NCI-H187 (cell line): ENCODE data around the gene KRTAP4-11.
"Not testable (repeated sequence)": the region's sequence is repeated elsewhere in the genome, so short reads cannot be mapped to it uniquely, and the experiment has no call there.

ENCODE experiments used
- DNase-seq, 2 experiments: peaks; one replicate each; lab custom pipeline; 2025; lab: John Stamatoyannopoulos, UW

Gene KRTAP4-11

DNA sequence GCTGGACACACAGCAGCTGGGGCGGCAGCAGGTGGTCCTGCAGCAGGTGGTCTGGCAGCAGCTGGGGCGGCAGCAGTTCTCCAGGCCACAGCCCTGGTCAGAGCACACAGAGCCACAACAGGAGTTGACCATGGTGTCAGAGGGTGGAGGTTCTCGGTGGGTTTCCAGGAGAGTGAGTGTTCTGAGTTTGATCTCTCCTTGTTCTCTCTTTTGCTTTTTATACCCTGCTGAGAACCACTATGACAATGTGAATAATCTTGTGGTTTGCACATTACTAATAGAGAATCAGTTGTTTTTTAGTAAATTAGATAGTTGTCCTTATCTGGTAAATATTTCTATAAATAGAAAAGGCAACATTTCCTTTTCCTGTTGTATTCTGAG lies 5.8 kb upstream of the KRTAP4-11 start, which contains the start of gene KRTAP4-12:
KRTAP4-12 (minus strand) TSS at position 192 of the 381 bp plus-strand sequence; CDS start at position 132, 60 bp downstream.
- not testable (repeated sequence) for DNase-seq

DNA sequence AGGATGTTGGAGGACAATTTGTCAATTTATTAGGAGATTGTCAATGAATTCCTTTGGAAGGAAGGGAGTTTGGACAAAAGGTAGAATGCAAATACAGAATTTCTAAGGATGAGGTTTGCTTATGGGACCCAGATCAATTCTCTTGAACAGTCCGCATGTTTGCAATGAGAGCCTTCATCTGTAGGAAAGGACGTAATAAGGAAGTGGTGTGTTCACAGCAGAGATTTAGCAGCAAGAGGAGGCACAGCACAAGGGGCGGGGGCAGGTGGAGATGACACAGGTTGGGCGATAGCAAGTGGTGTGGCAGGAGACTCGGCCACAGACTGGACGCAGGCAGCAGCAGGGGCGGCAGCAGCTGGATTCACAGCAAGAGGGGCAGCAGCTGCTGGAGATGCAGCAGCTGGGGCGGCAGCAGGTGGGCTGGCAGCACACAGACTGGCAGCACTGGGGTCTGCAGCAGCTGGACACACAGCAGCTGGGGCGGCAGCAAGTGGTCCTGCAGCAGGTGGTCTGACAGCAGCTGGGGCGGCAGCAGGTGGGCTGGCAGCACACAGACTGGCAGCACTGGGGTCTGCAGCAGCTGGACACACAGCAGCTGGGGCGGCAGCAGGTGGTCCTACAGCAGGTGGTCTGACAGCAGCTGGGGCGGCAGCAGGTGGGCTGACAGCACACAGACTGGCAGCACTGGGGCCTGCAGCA lies 5.3 kb upstream of the KRTAP4-11 start:
- DNase-seq, result not testable (repeated sequence)

DNA sequence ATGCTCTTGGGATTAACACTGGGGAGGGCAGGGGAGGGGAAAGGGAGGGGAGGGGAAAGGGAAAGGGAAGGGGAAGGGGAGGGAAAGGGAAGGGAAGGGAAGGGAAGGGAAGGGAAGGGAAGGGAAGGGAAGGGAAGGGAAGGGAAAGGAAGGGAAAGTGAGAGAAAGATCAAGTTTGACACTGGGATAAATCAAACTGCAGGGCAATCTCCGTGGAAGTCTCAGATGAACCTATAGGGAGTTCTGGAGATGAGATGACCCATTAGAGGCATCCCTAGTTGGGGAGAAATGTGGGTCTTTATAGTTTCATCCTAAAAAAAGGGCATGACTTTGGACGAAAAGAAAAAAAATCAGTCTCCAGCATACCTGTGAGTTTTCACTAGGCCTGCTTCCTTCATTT lies 3.6 kb upstream of the KRTAP4-11 start:
- DNase-seq, result no peak

DNA sequence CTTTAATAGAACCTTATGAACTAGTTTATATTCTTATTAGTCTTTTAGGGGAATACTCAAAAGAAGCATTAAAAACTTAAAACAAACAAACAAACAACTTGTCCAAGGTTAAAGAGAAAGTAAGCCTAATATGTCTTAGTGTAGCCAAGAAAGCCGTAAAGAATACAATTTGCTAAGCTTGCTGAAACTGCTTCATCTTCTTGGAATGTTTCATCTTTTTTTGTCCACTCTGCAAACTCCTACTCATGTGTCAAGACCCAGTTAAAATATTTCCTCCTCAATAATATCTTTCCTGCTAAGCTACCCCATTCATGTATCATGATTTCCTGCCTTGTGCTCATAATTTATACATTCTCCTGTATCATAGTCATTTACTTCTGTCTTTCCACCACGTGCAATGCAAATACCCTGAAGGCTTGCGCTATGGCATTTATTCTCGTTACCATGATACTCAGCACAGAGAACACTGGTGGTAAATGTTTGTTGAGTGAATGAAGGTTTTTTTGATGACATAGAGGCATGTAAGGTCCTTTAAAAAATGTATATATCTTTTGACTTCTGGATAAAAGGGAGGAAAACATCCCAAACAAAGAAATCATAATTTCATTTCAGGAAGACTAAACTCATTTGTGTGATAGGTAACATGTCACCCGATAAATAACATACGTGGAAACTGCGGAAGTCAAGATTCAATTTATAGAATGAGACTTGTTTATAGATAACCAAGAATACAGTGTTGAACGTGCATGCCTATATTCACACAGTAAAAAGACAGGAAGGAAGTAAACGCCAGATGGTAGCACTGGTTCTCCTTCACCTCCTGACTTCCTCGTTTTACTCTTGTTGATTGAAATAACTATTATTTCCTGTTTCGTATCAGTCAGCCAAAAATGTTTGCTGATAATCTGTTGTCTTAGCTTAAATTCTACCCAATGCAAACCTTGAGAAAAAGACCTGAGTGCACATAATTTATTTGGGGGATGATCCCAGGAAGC lies 1.8 kb upstream of the KRTAP4-11 start:
- DNase-seq, result not testable (repeated sequence)

GRCh38 chr17:41118721-41119120 lies 548 bp upstream of the KRTAP4-11 start:
- no peak for DNase-seq

- no peak for DNase-seq
These were observed 1.9 kb downstream of the KRTAP4-11 start for GRCh38 chr17:41116297-41116696.

- no peak for DNase-seq
These were observed 6.9 kb downstream of the KRTAP4-11 start for GRCh38 chr17:41111151-41111885.

DNA sequence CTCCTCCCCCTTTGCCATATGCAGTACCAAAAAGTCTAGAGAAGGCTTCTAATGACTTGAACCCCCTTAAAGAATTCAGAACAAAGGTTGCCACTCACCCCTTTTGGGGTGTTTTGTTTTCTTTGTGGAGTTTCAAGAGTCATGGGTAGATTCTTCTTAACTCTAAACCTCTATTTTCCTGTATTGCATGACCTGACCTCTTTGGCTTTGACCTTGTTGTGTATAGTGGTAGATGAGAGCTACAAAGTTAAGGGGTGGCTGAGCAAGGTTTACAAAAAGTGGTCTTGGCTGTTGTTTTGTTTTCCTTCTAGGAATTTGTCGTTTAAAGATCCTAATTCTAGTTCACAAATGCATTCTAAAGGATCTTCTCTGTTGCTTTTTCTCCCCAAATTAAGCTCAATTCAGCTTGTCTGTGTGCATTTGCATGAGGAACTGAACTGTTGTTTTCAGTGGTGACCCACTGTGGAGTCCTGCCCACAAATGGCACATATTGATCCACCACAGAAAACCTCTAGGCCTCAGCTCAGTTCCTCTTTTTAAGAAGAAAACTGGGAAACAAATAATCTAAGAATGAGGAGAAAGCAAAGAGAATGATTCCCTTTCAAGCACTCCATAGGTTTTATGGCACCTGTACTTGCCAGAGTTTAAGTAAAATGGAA lies 9.3 kb downstream of the KRTAP4-11 start:
- DNase-seq, result not testable (repeated sequence)

DNA sequence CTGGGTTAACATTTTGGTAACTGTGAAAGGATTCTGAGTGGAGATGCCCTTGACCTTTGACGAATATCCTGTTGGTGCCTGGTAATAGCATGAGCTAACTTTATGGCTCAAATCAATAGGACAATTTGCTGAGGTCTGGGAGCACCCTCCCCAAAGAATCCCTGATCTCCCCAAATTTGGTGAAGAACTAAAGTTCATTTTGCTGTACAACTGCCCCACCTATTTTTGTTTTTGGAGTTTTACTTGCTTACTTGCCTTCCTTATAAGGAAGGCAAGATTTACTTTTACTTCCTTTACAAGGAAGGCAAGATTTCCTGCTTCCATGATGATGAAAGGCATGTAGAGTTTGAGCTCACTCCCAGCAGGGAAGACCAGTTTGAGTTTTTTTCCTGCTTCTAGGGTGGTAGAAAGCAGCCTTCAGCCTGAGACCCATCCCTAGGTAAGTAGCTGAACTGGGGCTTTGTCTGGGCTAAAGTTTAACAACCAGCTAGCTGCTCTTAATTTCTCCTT lies 10.2 kb downstream of the KRTAP4-11 start:
- no peak for DNase-seq

GRCh38 chr17:41105347-41105746 lies 12.8 kb downstream of the KRTAP4-11 start, which contains the start of gene KRTAP4-9:
KRTAP4-9 (plus strand) TSS chr17:41105389; CDS start chr17:41105389, 0 bp downstream.
- DNase-seq, result not testable (repeated sequence)

GRCh38 chr17:41104386-41105038 lies 13.7 kb downstream of the KRTAP4-11 start:
- not testable (repeated sequence) for DNase-seq

DNA sequence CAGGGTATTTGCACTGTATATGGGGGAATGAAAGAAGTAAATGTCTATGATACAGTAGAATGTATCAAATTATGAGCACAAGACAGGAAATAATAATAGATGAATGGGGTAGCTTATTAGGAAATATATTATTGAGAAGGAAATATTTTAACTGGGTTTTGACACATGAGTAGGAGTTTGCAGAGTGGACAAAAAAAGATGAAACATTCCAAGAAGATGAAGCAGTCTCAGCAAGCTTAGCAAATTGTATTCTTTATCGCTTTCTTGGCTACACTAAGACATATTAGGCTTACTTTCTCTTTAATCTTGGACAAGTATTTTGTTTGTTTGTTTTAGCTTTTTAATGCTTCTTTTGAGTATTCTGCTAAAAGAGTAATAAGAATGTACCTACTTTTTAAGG lies 14.3 kb downstream of the KRTAP4-11 start:
- DNase-seq, result no peak

GRCh38 chr17:41101586-41102259 lies 16.4 kb downstream of the KRTAP4-11 start, which contains the start of gene KRTAP4-16:
KRTAP4-16 (minus strand) TSS chr17:41102209; CDS start chr17:41102209, 0 bp downstream.
- DNase-seq, result no peak

- not testable (repeated sequence) for DNase-seq
These were observed 18.3 kb downstream of the KRTAP4-11 start for GRCh38 chr17:41099682-41100480.

GRCh38 chr17:41098481-41098880 lies 19.7 kb downstream of the KRTAP4-11 start:
- DNase-seq, result no peak

DNA sequence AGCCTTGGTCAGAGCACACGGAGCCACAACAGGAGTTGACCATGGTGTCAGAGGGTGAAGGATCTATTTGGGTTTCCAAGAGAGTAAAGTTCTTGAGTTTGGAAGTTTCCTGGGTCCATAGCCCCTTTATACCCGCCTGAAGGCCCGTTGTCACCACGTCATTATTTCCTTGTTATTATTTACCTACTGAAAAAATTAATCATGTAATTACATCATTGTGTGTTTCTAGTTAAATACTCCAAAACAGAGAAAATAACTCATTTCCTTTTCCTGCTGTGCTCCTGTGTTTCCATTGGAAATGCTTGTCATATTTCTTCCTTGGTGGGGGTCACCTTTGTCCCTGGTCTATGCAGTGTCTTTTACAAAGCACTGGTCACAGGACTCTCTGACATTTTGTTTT lies 20.1 kb downstream of the KRTAP4-11 start, which contains the start of gene KRTAP4-8:
KRTAP4-8 (minus strand) TSS at position 101 of the 400 bp plus-strand sequence; CDS start at position 43, 58 bp downstream.
- no peak for DNase-seq

- no peak for DNase-seq
These were observed 22.1 kb downstream of the KRTAP4-11 start for GRCh38 chr17:41096055-41096454.

GRCh38 chr17:41088760-41089352 lies 29.3 kb downstream of the KRTAP4-11 start:
- not testable (repeated sequence) for DNase-seq
